B cell (primary cell): ENCODE data around the gene TMEM260. TPM values are rescaled to one million over a fixed set of nuclear protein-coding genes. Genes with fewer than 3 reads are reported as not detected.

Experiments used
- ATAC-seq: fragments of 200-7000 bp; cut with Tn5 transposase; one replicate; pipeline ENCODE4 v1.10.0; 2021; ENCODE audit warnings: low read depth, mild to moderate bottlenecking, moderate number of reproducible peaks, moderate library complexity
- CTCF ChIA-PET: fragments of 350-600 bp; sonication (Branson Sonifier 250); formaldehyde crosslinking; loops from one replicate; lab custom pipeline; 2021; ENCODE audit warnings: antibody characterized with exemption, inconsistent platforms; lab: Charles Lee
- POLR2A ChIA-PET: fragments of 350-600 bp; sonication (Branson Sonifier 250); formaldehyde crosslinking; loops from one replicate; lab custom pipeline; 2021; ENCODE audit warnings: antibody characterized with exemption; lab: Charles Lee
- DNase-seq: peaks from one replicate; pipeline ENCODE4 v3.0.0; 2013
- H2AFZ ChIP-seq: 2 replicates; pipeline ENCODE4 v1.6.1; 2012; ENCODE audit warnings: mild to moderate bottlenecking, low read depth, low read length; ENCODE audit not compliant: insufficient read depth, poor library complexity, severe bottlenecking
- H3K27ac ChIP-seq, 2 donors: 1 replicate in 1 of 2; 2 replicates in 1 of 2; pipeline ENCODE4 v1.5.1; 2012 to 2013; ENCODE audit warnings: low read length in 2 of 2, mild to moderate bottlenecking in 2 of 2, moderate library complexity in 1 of 2
- H3K27me3 ChIP-seq, 4 experiments: fragments of 200-600 bp in 1 of 4; sonication (generic) in 1 of 4; replicated peaks in 1 of 4; 1 replicate in 2 of 4; 2 replicates in 2 of 4; pipeline versions ENCODE4 v1.6.1 to v1.7.0; 2013 to 2016; ENCODE audit warnings: low read length in 3 of 4, mild to moderate bottlenecking in 2 of 4, mixed read lengths in 1 of 4, moderate library complexity in 1 of 4; ENCODE audit not compliant: insufficient read depth in 4 of 4, control insufficient read depth in 3 of 4; ENCODE audit errors: control extremely low read depth in 1 of 4
- H3K36me3 ChIP-seq, 2 experiments: replicated peaks in 1 of 2; 1 replicate in 1 of 2; 2 replicates in 1 of 2; pipeline versions ENCODE4 v1.6.1 to v1.7.1; 2013; ENCODE audit warnings: low read length in 1 of 2; ENCODE audit not compliant: insufficient read depth in 2 of 2, control insufficient read depth in 1 of 2; ENCODE audit errors: control extremely low read depth in 1 of 2, extremely low read depth in 1 of 2
- H3K4me1 ChIP-seq, 2 donors: fragments of 200-600 bp in 1 of 2; sonication (generic) in 1 of 2; 1 replicate in 1 of 2; 2 replicates in 1 of 2; pipeline versions ENCODE4 v1.5.1 to v1.6.1; 2013 to 2017; ENCODE audit warnings: low read length in 2 of 2; ENCODE audit not compliant: control insufficient read depth in 2 of 2, insufficient read depth in 2 of 2
- H3K4me2 ChIP-seq: replicated peaks from 2 replicates; pipeline ENCODE3; 2012; ENCODE audit warnings: mild to moderate bottlenecking, low read depth, low read length; ENCODE audit not compliant: poor library complexity, severe bottlenecking
- H3K4me3 ChIP-seq, 5 experiments: fragments of 200-600 bp in 1 of 5; sonication (generic) in 1 of 5; 1 replicate in 3 of 5; 2 replicates in 2 of 5; pipeline versions ENCODE4 v1.5.1 to v1.7.0; 2011 to 2016; ENCODE audit warnings: low read length in 4 of 5, mild to moderate bottlenecking in 4 of 5, low read depth in 2 of 5, control low read depth in 1 of 5, moderate library complexity in 1 of 5; ENCODE audit not compliant: insufficient read depth in 1 of 5; ENCODE audit errors: control extremely low read depth in 1 of 5, extremely low read depth in 1 of 5
- H3K79me2 ChIP-seq: fragments of 200-600 bp; sonication (generic); one replicate; pipeline ENCODE4 v1.6.0; 2016; ENCODE audit warnings: low read length; ENCODE audit not compliant: control insufficient read depth, insufficient read depth
- H3K9ac ChIP-seq: fragments of 200-600 bp; sonication (generic); 2 replicates; pipeline ENCODE4 v1.6.1; 2017; ENCODE audit warnings: mild to moderate bottlenecking, low read length, moderate library complexity
- H3K9me3 ChIP-seq, 3 donors: one replicate each; pipeline versions ENCODE4 v1.6.1 to v1.7.1; 2013; ENCODE audit warnings: low read length in 2 of 3; ENCODE audit not compliant: control insufficient read depth in 2 of 3, insufficient read depth in 1 of 3; ENCODE audit errors: control extremely low read depth in 1 of 3
- H4K20me1 ChIP-seq: 2 replicates; pipeline ENCODE4 v1.6.0; 2012; ENCODE audit warnings: mild to moderate bottlenecking, low read length; ENCODE audit not compliant: insufficient read depth, control insufficient read depth, poor library complexity, severe bottlenecking
- H3K27ac Mint-ChIP-seq: one replicate; pipeline ENCODE4 v1.8.0; 2021; ENCODE audit warnings: mixed read lengths
- H3K27me3 Mint-ChIP-seq: one replicate; pipeline ENCODE4 v1.8.0; 2021; ENCODE audit warnings: mixed read lengths
- H3K4me1 Mint-ChIP-seq: one replicate; pipeline ENCODE4 v1.8.0; 2021; ENCODE audit warnings: mixed read lengths
- H3K4me3 Mint-ChIP-seq: one replicate; pipeline ENCODE4 v1.8.0; 2021; ENCODE audit warnings: mixed read lengths
- H3K9me3 Mint-ChIP-seq: one replicate; pipeline ENCODE4 v1.8.0; 2022; ENCODE audit warnings: mixed read lengths; ENCODE audit not compliant: insufficient read depth
- EZH2 ChIP-seq: IDR thresholded peaks from 2 replicates; pipeline ENCODE4 v1.6.1; 2012; ENCODE audit warnings: borderline replicate concordance, low read depth, mild to moderate bottlenecking, moderate library complexity, low read length; ENCODE audit not compliant: insufficient read depth, poor library complexity, severe bottlenecking
- WGBS: methylation state at CpG from one replicate; pipeline ENCODE4 v1.1.5; 2013; ENCODE audit warnings: missing lambda C conversion rate; ENCODE audit not compliant: insufficient coverage; 5-methylcytosine and 5-hydroxymethylcytosine counted together
- intact Hi-C: fragments of 100-400 bp; cut with micrococcal nuclease; formaldehyde crosslinking; loops from one replicate; pipeline ENCODE4 v1.10.0; 2022
- polyA plus RNA-seq: library from polyadenylated mRNA; depleted of rRNA; stranded (reverse); fragments of >200 nt; gene quantifications from 2 replicates; pipeline ENCODE4 v1.2.3, GENCODE V29; 2012
- total RNA-seq, 2 donors: library from RNA; stranded (reverse); fragments of 120-200 nt in 1 of 2; gene quantifications; 1 replicate in 1 of 2; 2 replicates in 1 of 2; pipeline versions ENCODE4 v1.2.3 to v1.2.4, GENCODE V29; 2013 to 2022
- TF ChIP-seq, protein P1 (sequence below): fragments of 200-600 bp; IDR thresholded peaks from one replicate; pipeline ENCODE4 v1.8.0; 2022; ENCODE audit warnings: antibody characterized with exemption, mild to moderate bottlenecking

Gene TMEM260
- total and polyA plus RNA-seq, 2 donors (not counting 1 experiment from before 2014, with no cell fraction given), result 14.2 to 33.9 TPM

DNA sequence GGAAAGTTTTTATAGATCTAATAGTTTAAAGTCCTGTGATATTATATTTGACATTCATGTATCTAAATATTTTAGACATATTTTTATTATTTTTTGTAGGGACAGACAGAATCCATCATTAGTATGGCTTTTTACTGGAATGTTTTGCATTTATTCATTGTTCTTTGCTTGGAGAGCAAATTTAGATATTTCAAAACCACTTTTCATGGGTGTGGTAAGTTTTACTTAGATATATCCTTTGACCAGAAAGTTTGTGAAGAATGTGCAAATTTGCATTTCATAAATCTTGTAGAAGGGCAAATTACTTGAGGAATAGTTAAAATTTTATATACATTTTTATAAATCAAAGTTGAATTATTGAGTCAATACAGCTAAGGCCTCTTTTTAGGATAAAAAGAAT, 37.5 kb downstream of the TMEM260 start:
- no peak overlapping the region for H3K4me3 ChIP-seq
- no peak overlapping the region for H3K9ac ChIP-seq
- H4K20me1 ChIP-seq, result no peaks in the 10 kb centered on the region
- no peaks in the 10 kb centered on the region for H3K4me1 Mint-ChIP-seq
- H3K36me3 ChIP-seq, result peaks cover 5 to 56% of the 10 kb centered on the region in 2 experiments
- no peak overlapping the region for H3K27ac Mint-ChIP-seq
- no peaks in the 10 kb centered on the region for H3K9me3 ChIP-seq
- no peaks in the 10 kb centered on the region for H3K79me2 ChIP-seq
- H3K4me3 Mint-ChIP-seq, result no peak overlapping the region
- no peaks in the 10 kb centered on the region for H3K27me3 ChIP-seq
- H3K4me2 ChIP-seq, result no peak overlapping the region
- POLR2A ChIA-PET, result no interaction called here
- no peak overlapping the region for H3K27ac ChIP-seq
- no peak for ATAC-seq
- H2AFZ ChIP-seq, result no peak overlapping the region
- no peaks in the 10 kb centered on the region for H3K9me3 Mint-ChIP-seq
- CTCF ChIA-PET, result no interaction called here
- no peaks in the 10 kb centered on the region for H3K4me1 ChIP-seq
- intact Hi-C loops, result no loop called here
- TF ChIP-seq, protein P1, sequence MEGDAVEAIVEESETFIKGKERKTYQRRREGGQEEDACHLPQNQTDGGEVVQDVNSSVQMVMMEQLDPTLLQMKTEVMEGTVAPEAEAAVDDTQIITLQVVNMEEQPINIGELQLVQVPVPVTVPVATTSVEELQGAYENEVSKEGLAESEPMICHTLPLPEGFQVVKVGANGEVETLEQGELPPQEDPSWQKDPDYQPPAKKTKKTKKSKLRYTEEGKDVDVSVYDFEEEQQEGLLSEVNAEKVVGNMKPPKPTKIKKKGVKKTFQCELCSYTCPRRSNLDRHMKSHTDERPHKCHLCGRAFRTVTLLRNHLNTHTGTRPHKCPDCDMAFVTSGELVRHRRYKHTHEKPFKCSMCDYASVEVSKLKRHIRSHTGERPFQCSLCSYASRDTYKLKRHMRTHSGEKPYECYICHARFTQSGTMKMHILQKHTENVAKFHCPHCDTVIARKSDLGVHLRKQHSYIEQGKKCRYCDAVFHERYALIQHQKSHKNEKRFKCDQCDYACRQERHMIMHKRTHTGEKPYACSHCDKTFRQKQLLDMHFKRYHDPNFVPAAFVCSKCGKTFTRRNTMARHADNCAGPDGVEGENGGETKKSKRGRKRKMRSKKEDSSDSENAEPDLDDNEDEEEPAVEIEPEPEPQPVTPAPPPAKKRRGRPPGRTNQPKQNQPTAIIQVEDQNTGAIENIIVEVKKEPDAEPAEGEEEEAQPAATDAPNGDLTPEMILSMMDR, result no peak
- no peak for TF ChIP-seq EZH2
- DNase-seq, result no peak
- H3K27me3 Mint-ChIP-seq, result no peaks in the 10 kb centered on the region

GRCh38 chr14:56630707-56631106, 51.1 kb downstream of the TMEM260 start:
- Histone ChIP-seq H4K20me1 (no peaks in the 10 kb centered on the region), H3K27me3 (no peaks in the 10 kb centered on the region), H3K36me3 (peaks cover 24 to 74% of the 10 kb centered on the region in 2 experiments), H3K9ac (no peak overlapping the region), H3K79me2 (no peaks in the 10 kb centered on the region), H3K9me3 (peaks cover 2 to 19% (median 18%) of the 10 kb centered on the region in 3 donors), H3K4me3 (no peak overlapping the region), H3K27ac (no peak overlapping the region), H3K4me1 (no peaks in the 10 kb centered on the region), H3K4me2 (no peak overlapping the region), H2AFZ (no peak overlapping the region)
- ATAC-seq (no peak), DNase-seq (no peak)
- H3K4me3 Mint-ChIP-seq, result no peak overlapping the region
- intact Hi-C loops, result no loop called here
- TF ChIP-seq, protein P1, result no peak
- TF ChIP-seq EZH2, result no peak
- no peak overlapping the region for H3K27ac Mint-ChIP-seq
- no peaks in the 10 kb centered on the region for H3K4me1 Mint-ChIP-seq
- ChIA-PET CTCF (no interaction called here), POLR2A (no interaction called here)
- no peaks in the 10 kb centered on the region for H3K27me3 Mint-ChIP-seq
- peaks cover 7% of the 10 kb centered on the region for H3K9me3 Mint-ChIP-seq
- WGBS, result 100% methylated on average over 2 of the region's 3 CpGs
